ENCODE results near the gene LBH.

Gene LBH

GRCh38 chr2:30231212-30231995 is at the start of gene LBH:
LBH (plus strand) TSS chr2:30231534; CDS start chr2:30231739, 205 bp downstream.
- TF ChIP-seq CTCF (IDR thresholded peaks at IDR 0.05; ENCODE audit: low read depth, low read length) (no peak), MAX (IDR thresholded peaks at IDR 0.05; ENCODE audit: low read depth, low read length) (no peak), POLR2A (IDR thresholded peaks at IDR 0.05; ENCODE audit: extremely low read depth, insufficient read length) (no peak), MYC (IDR thresholded peaks at IDR 0.05; ENCODE audit: low read depth, low read length) (no peak)
- DNase-seq (ENCODE audit: low read depth), result no peak

GRCh38 chr2:30184035-30184434 is 47.3 kb upstream of the LBH start:
- DNase-seq (ENCODE audit: low read depth), result no peak
- H3K4me3 ChIP-seq (ENCODE audit: low read depth, low read length), result no peak overlapping the region
- TF ChIP-seq POLR2A (IDR thresholded peaks at IDR 0.05; ENCODE audit: extremely low read depth, insufficient read length), result no peak

More at GRCh38 chr2:30231212-30231995, at the start of gene LBH:
- H3K4me3 ChIP-seq (ENCODE audit: low read depth, low read length), result no peak within 1 kb of the TSS

GRCh38 chr2:30185178-30185577 is 46.2 kb upstream of the LBH start:
- DNase-seq (ENCODE audit: low read depth), result peak; percentile 17
- no peak overlapping the region for H3K4me3 ChIP-seq (ENCODE audit: low read depth, low read length)
- TF ChIP-seq MYC (IDR thresholded peaks at IDR 0.05; ENCODE audit: low read depth, low read length), result no peak
- TF ChIP-seq POLR2A (IDR thresholded peaks at IDR 0.05; ENCODE audit: extremely low read depth, insufficient read length), result no peak
- TF ChIP-seq CTCF (IDR thresholded peaks at IDR 0.05; ENCODE audit: low read depth, low read length), result no peak
- no peak for TF ChIP-seq MAX (IDR thresholded peaks at IDR 0.05; ENCODE audit: low read depth, low read length)

- TF ChIP-seq MAX (IDR thresholded peaks at IDR 0.05; ENCODE audit: low read depth, low read length) (no peak), POLR2A (IDR thresholded peaks at IDR 0.05; ENCODE audit: extremely low read depth, insufficient read length) (no peak), CTCF (IDR thresholded peaks at IDR 0.05; ENCODE audit: low read depth, low read length) (no peak), MYC (IDR thresholded peaks at IDR 0.05; ENCODE audit: low read depth, low read length) (no peak)
- H3K4me3 ChIP-seq (ENCODE audit: low read depth, low read length), result no peak overlapping the region
- no peak for DNase-seq (ENCODE audit: low read depth)
These were observed 43.0 kb upstream of the LBH start for GRCh38 chr2:30188292-30188691.

- H3K4me3 ChIP-seq (ENCODE audit: low read depth, low read length), result no peak overlapping the region
- DNase-seq (ENCODE audit: low read depth), result no peak
- no peak for TF ChIP-seq MYC (IDR thresholded peaks at IDR 0.05; ENCODE audit: low read depth, low read length)
- TF ChIP-seq CTCF (IDR thresholded peaks at IDR 0.05; ENCODE audit: low read depth, low read length), result no peak
- TF ChIP-seq MAX (IDR thresholded peaks at IDR 0.05; ENCODE audit: low read depth, low read length), result no peak
- TF ChIP-seq POLR2A (IDR thresholded peaks at IDR 0.05; ENCODE audit: extremely low read depth, insufficient read length), result no peak
These were observed 40.7 kb upstream of the LBH start for GRCh38 chr2:30190637-30191036.

GRCh38 chr2:30191107-30191506 is 40.2 kb upstream of the LBH start:
- no peak for DNase-seq (ENCODE audit: low read depth)
- H3K4me3 ChIP-seq (ENCODE audit: low read depth, low read length), result no peak overlapping the region

More at GRCh38 chr2:30191107-30191506, 40.2 kb upstream of the LBH start:
- TF ChIP-seq POLR2A (IDR thresholded peaks at IDR 0.05; ENCODE audit: extremely low read depth, insufficient read length), result no peak
- no peak for TF ChIP-seq MAX (IDR thresholded peaks at IDR 0.05; ENCODE audit: low read depth, low read length)
- TF ChIP-seq MYC (IDR thresholded peaks at IDR 0.05; ENCODE audit: low read depth, low read length), result no peak
- no peak for TF ChIP-seq CTCF (IDR thresholded peaks at IDR 0.05; ENCODE audit: low read depth, low read length)
